HepG2 (cell line): ENCODE measurements around the gene VAT1L. TPM values are rescaled to one million over a fixed set of nuclear protein-coding genes. Genes with fewer than 3 reads are reported as not detected.

Experiments
- ATAC-seq: fragments of 200-7000 bp; cut with Tn5 transposase; 3 replicates; pipeline ENCODE4 v1.9.1; 2020; ENCODE audit warnings: mild to moderate bottlenecking, moderate library complexity
- BruUV-seq: library from RNA; stranded (reverse); fragments of 400-500 nt; replicated peaks from 2 replicates; lab custom pipeline; 2021; lab: Mats Ljungman, UMichigan
- CTCF ChIA-PET: fragments of 300-600 bp; formaldehyde crosslinking; extraction: SDS; loops from one replicate; lab custom pipeline; 2021; ENCODE audit warnings: low total read pairs, inconsistent platforms, low intra/inter-chr PET ratio; lab: Yijun Ruan, JAX
- POLR2A ChIA-PET: fragments of 350-600 bp; sonication (Branson Sonifier 250); formaldehyde crosslinking; loops from one replicate; lab custom pipeline; 2020; ENCODE audit warnings: antibody characterized with exemption, inconsistent platforms; lab: Yijun Ruan, JAX
- DNase-seq: peaks from one replicate; pipeline ENCODE4 v3.0.0-alpha.2; 2015; ENCODE audit warnings: low spot score
- FAIRE-seq: peaks from 3 replicates; lab custom pipeline; 2011; peaks lifted over from hg19 to GRCh38; lab: Jason Lieb, UNC
- H2AFZ ChIP-seq: one replicate; pipeline ENCODE4 v1.6.1; 2011; ENCODE audit warnings: low read length, inconsistent platforms
- H3K27ac ChIP-seq: fragments of 300-600 bp; 3 replicates; pipeline ENCODE4 v1.8.0; 2011; ENCODE audit warnings: mixed run types, mild to moderate bottlenecking, mixed read lengths, low read length, inconsistent platforms; ENCODE audit not compliant: insufficient read depth; ENCODE audit errors: extremely low read length
- H3K27me3 ChIP-seq, 2 experiments: fragments of 200-600 bp in 1 of 2; 2 replicates in 1 of 2; 3 replicates in 1 of 2; pipeline versions ENCODE4 v1.6.0 to v1.8.0; 2011; ENCODE audit warnings: low read length in 2 of 2, mild to moderate bottlenecking in 2 of 2, moderate library complexity in 2 of 2, inconsistent platforms in 1 of 2; ENCODE audit not compliant: insufficient read depth in 2 of 2, control insufficient read depth in 1 of 2
- H3K36me3 ChIP-seq, 2 experiments: fragments of 200-600 bp in 1 of 2; replicated peaks in 1 of 2; 2 replicates in 1 of 2; 3 replicates in 1 of 2; pipeline versions ENCODE4 v1.5.1 to v1.8.0; 2011; ENCODE audit warnings: low read length in 2 of 2, inconsistent platforms in 1 of 2; ENCODE audit not compliant: insufficient read depth in 2 of 2, control insufficient read depth in 1 of 2
- H3K4me1 ChIP-seq: 2 replicates; pipeline ENCODE4 v1.5.1; 2012; ENCODE audit warnings: low read length, inconsistent platforms; ENCODE audit not compliant: insufficient read depth
- H3K4me2 ChIP-seq: 2 replicates; pipeline ENCODE4 v1.6.0; 2011; ENCODE audit warnings: low read depth, low read length, inconsistent platforms
- H3K4me3 ChIP-seq, 3 experiments: fragments of 200-600 bp in 1 of 3; sonication (generic), shearing (Covaris generic) in 1 of 3; replicated peaks in 1 of 3; 2 replicates each; pipeline ENCODE4 v1.5.1; 2011 to 2016; ENCODE audit warnings: low read length in 3 of 3, inconsistent platforms in 2 of 3, low read depth in 2 of 3, mild to moderate bottlenecking in 2 of 3, control low read depth in 1 of 3, mixed read lengths in 1 of 3; ENCODE audit not compliant: insufficient read depth in 1 of 3
- H3K79me2 ChIP-seq: one replicate; pipeline ENCODE4 v1.6.1; 2011; ENCODE audit warnings: low read length, inconsistent platforms; ENCODE audit not compliant: insufficient read depth
- H3K9ac ChIP-seq: 2 replicates; pipeline ENCODE4 v1.6.0; 2011; ENCODE audit warnings: mild to moderate bottlenecking, low read depth, low read length, inconsistent platforms; ENCODE audit not compliant: insufficient read depth
- H3K9me3 ChIP-seq: 2 replicates; pipeline ENCODE4 v1.5.1; 2012; ENCODE audit warnings: mild to moderate bottlenecking, low read length
- H4K20me1 ChIP-seq: 2 replicates; pipeline ENCODE4 v1.6.0; 2011; ENCODE audit warnings: inconsistent platforms, mild to moderate bottlenecking, low read length, moderate library complexity; ENCODE audit not compliant: insufficient read depth
- AGO2 ChIP-seq: fragments of 200-400 bp; formaldehyde crosslinking; optimal IDR thresholded peaks from 2 replicates; pipeline ENCODE3; 2017; ENCODE audit warnings: mild to moderate bottlenecking, low read depth, low read length, moderate library complexity
- ARID5B ChIP-seq: IDR thresholded peaks from 2 replicates; pipeline ENCODE4 v1.4.0; 2020; ENCODE audit warnings: mild to moderate bottlenecking, missing genetic modification reagents
- FOXA1 ChIP-seq, 2 experiments: fragments of 450-650 bp in 1 of 2; sonication (generic) in 1 of 2; formaldehyde crosslinking in 1 of 2; IDR thresholded peaks; 2 replicates each; pipeline versions ENCODE4 v1.4.0 to v1.6.1; 2016 to 2020; ENCODE audit warnings: missing genetic modification reagents in 1 of 2
- GPN1 ChIP-seq: sonication (generic); formaldehyde crosslinking; IDR thresholded peaks from 2 replicates; pipeline ENCODE4 v1.5.1; 2020; ENCODE audit warnings: missing genetic modification reagents, borderline replicate concordance
- GZF1 ChIP-seq: sonication (generic); formaldehyde crosslinking; IDR thresholded peaks from 2 replicates; pipeline ENCODE4 v1.5.1; 2020; ENCODE audit warnings: mild to moderate bottlenecking, missing genetic modification reagents
- HCFC1 ChIP-seq: fragments of 150-350 bp; IDR thresholded peaks from 2 replicates; pipeline ENCODE4 v1.6.1; 2014; ENCODE audit warnings: low read depth, low read length
- HDAC6 ChIP-seq: fragments of 200-600 bp; sonication (generic); IDR thresholded peaks from 2 replicates; pipeline ENCODE4 v1.7.0; 2017; ENCODE audit warnings: mild to moderate bottlenecking, antibody characterized with exemption, low read length, low read depth
- HNRNPLL ChIP-seq: fragments of 200-400 bp; formaldehyde crosslinking; IDR thresholded peaks from 2 replicates; pipeline ENCODE4 v1.6.1; 2017; ENCODE audit warnings: mild to moderate bottlenecking, low read depth, low read length; ENCODE audit not compliant: poor library complexity, severe bottlenecking
- HOXA5 ChIP-seq: sonication (generic); formaldehyde crosslinking; IDR thresholded peaks from 2 replicates; pipeline ENCODE4 v1.4.0; 2020; ENCODE audit warnings: missing genetic modification reagents
- MBD4 ChIP-seq: IDR thresholded peaks from 2 replicates; pipeline ENCODE4 v1.6.1; 2012; ENCODE audit warnings: low read length, inconsistent platforms, borderline replicate concordance
- MTF2 ChIP-seq: sonication (generic); formaldehyde crosslinking; IDR thresholded peaks from 2 replicates; pipeline ENCODE4 v1.5.0; 2020; ENCODE audit warnings: missing genetic modification reagents, borderline replicate concordance
- NFIC ChIP-seq: IDR thresholded peaks from 2 replicates; pipeline ENCODE4 v1.6.1; 2012; ENCODE audit warnings: mild to moderate bottlenecking, low read length, inconsistent platforms
- NFYB ChIP-seq: sonication (generic); formaldehyde crosslinking; IDR thresholded peaks from 2 replicates; pipeline ENCODE4 v1.4.0; 2020; ENCODE audit warnings: missing genetic modification reagents
- NKX3-1 ChIP-seq: sonication (generic); formaldehyde crosslinking; IDR thresholded peaks from 2 replicates; pipeline ENCODE4 v1.5.0; 2020; ENCODE audit warnings: missing genetic modification reagents
- RNF219 ChIP-seq: sonication (generic); formaldehyde crosslinking; IDR thresholded peaks from 2 replicates; pipeline ENCODE4 v1.5.0; 2020; ENCODE audit warnings: mild to moderate bottlenecking, missing genetic modification reagents
- SOX13 ChIP-seq, 3 experiments: fragments of 450-650 bp in 1 of 3; sonication (generic) in 1 of 3; formaldehyde crosslinking in 1 of 3; IDR thresholded peaks in 2 of 3; conservative IDR thresholded peaks in 1 of 3; 2 replicates each; pipeline versions ENCODE4 v1.5.0 to v1.6.1; 2016 to 2020; ENCODE audit warnings: antibody characterized with exemption in 1 of 3, mild to moderate bottlenecking in 1 of 3, missing compliant biosample characterization in 1 of 3, missing genetic modification reagents in 1 of 3, moderate library complexity in 1 of 3
- SSRP1 ChIP-seq: IDR thresholded peaks from 2 replicates; pipeline ENCODE4 v1.6.1; 2016; ENCODE audit warnings: control low read depth
- TOE1 ChIP-seq: sonication (generic); formaldehyde crosslinking; IDR thresholded peaks from 2 replicates; pipeline ENCODE4 v1.4.0; 2020; ENCODE audit warnings: mild to moderate bottlenecking, missing genetic modification reagents
- ZNF556 ChIP-seq: sonication (generic); formaldehyde crosslinking; IDR thresholded peaks from 2 replicates; pipeline ENCODE4 v1.4.0; 2020; ENCODE audit warnings: mild to moderate bottlenecking, missing genetic modification reagents, borderline replicate concordance
- ZNF792 ChIP-seq: IDR thresholded peaks from 2 replicates; pipeline ENCODE4 v1.6.1; 2016
- WGBS: methylation state at CpG from one replicate; pipeline ENCODE4 v1.1.6; 2017; ENCODE audit warnings: low lambda C conversion rate; 5-methylcytosine and 5-hydroxymethylcytosine counted together
- in situ Hi-C: cut with HindIII; loops from 2 replicates; pipeline ENCODE4 v1.10.0; 2017; ENCODE audit warnings: low pct_unique_long_range_greater_than_20kb; ENCODE audit not compliant: extremely low pct_ligation_motif_present
- intact Hi-C: fragments of 100-400 bp; cut with micrococcal nuclease; formaldehyde crosslinking; loops from one replicate; pipeline ENCODE4 v1.10.0; 2022; ENCODE audit not compliant: unreplicated experiment
- polyA plus RNA-seq, 8 experiments: library from polyadenylated mRNA; depleted of rRNA in 3 of 8; stranded (reverse) in 7 of 8; unstranded in 1 of 8; fragments of >200 nt; fragmentation: Illumina TruSeq in 4 of 8; extraction: Trizol in 4 of 8; gene quantifications; 2 replicates each; pipeline versions ENCODE4 v1.2.1 to v1.2.3, GENCODE V29; 2011 to 2016; ENCODE audit warnings: low read depth in 4 of 8, missing spikeins in 1 of 8, mixed read lengths in 1 of 8; ENCODE audit not compliant: insufficient read depth in 1 of 8
- total RNA-seq, 5 experiments: library from RNA; depleted of rRNA; stranded (reverse); fragments of >200 nt; fragmentation: Illumina TruSeq; extraction: Trizol; gene quantifications; 2 replicates each; pipeline ENCODE4 v1.2.3, GENCODE V29; 2016; ENCODE audit warnings: low read depth in 1 of 5

VAT1L gene
- total and polyA plus RNA-seq, 2 of the 13 experiments (the other 11 are each of a cell fraction or from before 2014, with no cell fraction given): not detected

- no peak for DNase-seq
- no peaks in the 10 kb centered on the region for H3K36me3 ChIP-seq
- no TSS peak for BruUV-seq
- H3K9ac ChIP-seq: no peak overlapping the region
- intact Hi-C loops (no loop called here), in situ Hi-C loops (loop anchor here (25.0 kb wide), 1 partner anchor 99 kb away; no protein-coding TSS in a partner anchor)
- CTCF ChIA-PET: no interaction called here
- H2AFZ ChIP-seq: no peak overlapping the region
- POLR2A ChIA-PET: no interaction called here
- no peaks in the 10 kb centered on the region for H3K9me3 ChIP-seq
- WGBS: 1% methylated on average over 2 of the region's 2 CpGs
- FAIRE-seq: no peak
- H3K27ac ChIP-seq: no peak overlapping the region
- ATAC-seq: no peak
- no peaks in the 10 kb centered on the region for H4K20me1 ChIP-seq
- H3K4me2 ChIP-seq: no peak overlapping the region
- H3K4me3 ChIP-seq: no peak overlapping the region
- no peaks in the 10 kb centered on the region for H3K79me2 ChIP-seq
- no peaks in the 10 kb centered on the region for H3K27me3 ChIP-seq
- peaks cover 5% of the 10 kb centered on the region; the same call in 1 of the 2 replicates for H3K4me1 ChIP-seq
- TF ChIP-seq ZNF556 (no peak), MTF2 (no peak), NKX3-1 (CRISPR knock-in tag) (no peak), NFIC (no peak), FOXA1 (IDR thresholded peaks at IDR 0.05) (peak; percentile 66; the same call in 1 of the 2 replicates), FOXA1 (CRISPR knock-in tag; IDR thresholded peaks at IDR 0.05) (no peak), HNRNPLL (no peak), RNF219 (CRISPR knock-in tag) (no peak), SSRP1 (no peak), HOXA5 (CRISPR knock-in tag) (peak; percentile 50; the same call in 1 of the 2 replicates), NFYB (CRISPR knock-in tag) (no peak), GPN1 (CRISPR knock-in tag) (no peak), SOX13 (IDR thresholded peaks at IDR 0.05) (no peak), SOX13 (CRISPR knock-in tag; conservative IDR thresholded peaks at IDR 0.05 in 1 of 2, IDR thresholded peaks at IDR 0.05 in 1 of 2) (0 out of 4 replicates have a peak, but pooled peaks of 1 of the 2 experiments have one; percentile 16), HDAC6 (no peak), ARID5B (CRISPR knock-in tag) (peak; percentile 33; the same call in 1 of the 2 replicates), TOE1 (CRISPR knock-in tag) (no peak), GZF1 (no peak), ZNF792 (no peak), HCFC1 (no peak), MBD4 (no peak), AGO2 (no peak)
Measured at GRCh38 chr16:77812856-77813500, 24.6 kb downstream of the VAT1L start.
